ENCODE data around the gene SLC25A42.

GRCh38 chr19:19068659-19069654, 5.2 kb downstream of the SLC25A42 start:
- TF ChIP-seq CTCF (conservative IDR thresholded peaks at IDR 0.05 in 1 of 2, IDR thresholded peaks at IDR 0.05 in 1 of 2; ENCODE audit: extremely low read depth in 1 of 2, insufficient read depth in 1 of 2, low read depth in 1 of 2, low read length in 2 of 2) (no peak), EZH2 (IDR thresholded peaks at IDR 0.05; ENCODE audit: borderline replicate concordance, low read length) (no peak)
